Measurements from ENCODE around the gene MAB21L2.

Gene MAB21L2

GRCh38 chr4:150588316-150588715, 6.4 kb downstream of the MAB21L2 start:
- Histone ChIP-seq H3K27me3 (ENCODE audit: control insufficient read depth, insufficient read depth, low read length) (peaks cover 27% of the 10 kb centered on the region), H3K9ac (ENCODE audit: low read depth, low read length) (no peak overlapping the region), H3K9me3 (ENCODE audit: control insufficient read depth, insufficient read depth, low read length) (no peaks in the 10 kb centered on the region), H3K4me3 (ENCODE audit: low read depth, low read length) (no peak overlapping the region), H3K4me1 (ENCODE audit: control insufficient read depth, insufficient read depth, low read length) (peaks cover 9% of the 10 kb centered on the region), H3K36me3 (ENCODE audit: control insufficient read depth, insufficient read depth, low read length) (no peaks in the 10 kb centered on the region)

DNA sequence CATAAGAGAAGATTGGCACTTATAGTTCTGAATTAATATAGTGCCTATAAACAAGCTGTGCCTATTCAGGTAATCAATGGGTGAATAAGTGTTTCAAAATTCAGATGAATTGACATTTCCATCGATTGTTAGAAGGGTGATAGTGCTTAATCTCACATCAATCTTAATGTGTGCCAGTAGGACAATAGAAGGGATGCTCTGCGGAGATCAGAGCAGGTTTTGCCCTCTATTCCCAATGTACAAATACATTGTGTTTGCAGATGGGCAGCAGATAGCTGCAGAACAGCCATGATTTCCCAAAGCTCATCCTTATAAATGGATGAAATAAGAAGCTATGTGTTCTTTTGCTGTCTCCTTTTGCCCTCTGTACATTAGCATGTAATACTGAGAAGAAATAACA, 7.2 kb downstream of the MAB21L2 start:
- Histone ChIP-seq H3K4me3 (ENCODE audit: low read depth, low read length) (no peak overlapping the region), H3K27me3 (ENCODE audit: control insufficient read depth, insufficient read depth, low read length) (peaks cover 18% of the 10 kb centered on the region), H3K9me3 (ENCODE audit: control insufficient read depth, insufficient read depth, low read length) (no peaks in the 10 kb centered on the region), H3K4me1 (ENCODE audit: control insufficient read depth, insufficient read depth, low read length) (peaks cover 9% of the 10 kb centered on the region), H3K36me3 (ENCODE audit: control insufficient read depth, insufficient read depth, low read length) (no peaks in the 10 kb centered on the region), H3K9ac (ENCODE audit: low read depth, low read length) (no peak overlapping the region)

DNA sequence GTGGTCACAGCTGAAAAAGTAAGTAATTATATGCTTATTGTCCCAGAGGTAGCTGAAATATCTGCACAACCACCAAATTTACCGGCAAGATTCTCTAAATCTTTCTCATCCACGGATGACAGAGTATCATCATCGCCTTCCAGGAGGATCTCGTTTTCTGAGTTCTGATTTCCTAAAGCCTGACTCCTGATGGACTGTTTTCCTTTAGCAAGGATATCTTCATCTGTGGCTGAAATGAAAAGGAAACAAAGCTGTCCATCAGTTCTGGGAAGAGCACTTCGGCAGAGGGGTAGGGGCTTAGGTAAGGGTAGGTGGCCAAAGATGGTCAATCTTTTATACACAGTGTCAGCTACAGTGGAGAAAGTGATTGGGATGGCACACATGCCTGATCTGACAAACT, 8.7 kb downstream of the MAB21L2 start:
- no peaks in the 10 kb centered on the region for H3K9me3 ChIP-seq (ENCODE audit: control insufficient read depth, insufficient read depth, low read length)
- H3K4me3 ChIP-seq (ENCODE audit: low read depth, low read length): no peak overlapping the region
- peaks cover 9% of the 10 kb centered on the region for H3K4me1 ChIP-seq (ENCODE audit: control insufficient read depth, insufficient read depth, low read length)
- peaks cover 6% of the 10 kb centered on the region for H3K27me3 ChIP-seq (ENCODE audit: control insufficient read depth, insufficient read depth, low read length)
- H3K36me3 ChIP-seq (ENCODE audit: control insufficient read depth, insufficient read depth, low read length): no peaks in the 10 kb centered on the region
- no peak overlapping the region for H3K9ac ChIP-seq (ENCODE audit: low read depth, low read length)

DNA sequence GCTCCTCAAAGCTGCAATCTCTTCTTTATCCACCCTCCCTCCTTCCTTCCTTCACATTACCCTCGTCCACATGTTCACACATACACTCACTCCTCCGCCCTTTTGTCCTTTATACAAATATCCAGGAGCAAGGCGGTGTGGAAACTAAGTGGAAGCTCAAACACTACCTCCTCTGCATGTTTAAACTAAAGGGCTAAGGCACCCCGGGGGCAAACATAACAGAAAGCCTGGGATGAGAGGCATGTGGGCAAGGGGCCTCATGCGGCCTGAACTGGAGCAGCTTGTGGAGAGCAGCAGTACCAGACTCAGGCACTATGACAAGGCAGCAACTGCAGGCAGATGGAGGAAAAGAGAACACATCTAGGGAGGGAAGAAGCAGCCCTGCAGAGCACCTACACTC, 9.5 kb downstream of the MAB21L2 start:
- H3K4me1 ChIP-seq (ENCODE audit: control insufficient read depth, insufficient read depth, low read length): peaks cover 9% of the 10 kb centered on the region
- H3K27me3 ChIP-seq (ENCODE audit: control insufficient read depth, insufficient read depth, low read length): no peaks in the 10 kb centered on the region
- H3K9ac ChIP-seq (ENCODE audit: low read depth, low read length): no peak overlapping the region
- peak overlapping the region; percentile 9 for H3K4me3 ChIP-seq (ENCODE audit: low read depth, low read length)
- H3K9me3 ChIP-seq (ENCODE audit: control insufficient read depth, insufficient read depth, low read length): no peaks in the 10 kb centered on the region
- H3K36me3 ChIP-seq (ENCODE audit: control insufficient read depth, insufficient read depth, low read length): no peaks in the 10 kb centered on the region

- no peaks in the 10 kb centered on the region for H3K27me3 ChIP-seq (ENCODE audit: control insufficient read depth, insufficient read depth, low read length)
- peaks cover 9% of the 10 kb centered on the region for H3K4me1 ChIP-seq (ENCODE audit: control insufficient read depth, insufficient read depth, low read length)
- peak overlapping the region; percentile 9 for H3K4me3 ChIP-seq (ENCODE audit: low read depth, low read length)
- H3K9me3 ChIP-seq (ENCODE audit: control insufficient read depth, insufficient read depth, low read length): no peaks in the 10 kb centered on the region
- no peak overlapping the region for H3K9ac ChIP-seq (ENCODE audit: low read depth, low read length)
- H3K36me3 ChIP-seq (ENCODE audit: control insufficient read depth, insufficient read depth, low read length): no peaks in the 10 kb centered on the region
Observed at GRCh38 chr4:150591904-150592303, 10.0 kb downstream of the MAB21L2 start.

GRCh38 chr4:150593996-150594395, 12.0 kb downstream of the MAB21L2 start:
- no peaks in the 10 kb centered on the region for H3K27me3 ChIP-seq (ENCODE audit: control insufficient read depth, insufficient read depth, low read length)
- H3K4me3 ChIP-seq (ENCODE audit: low read depth, low read length): no peak overlapping the region
- H3K36me3 ChIP-seq (ENCODE audit: control insufficient read depth, insufficient read depth, low read length): no peaks in the 10 kb centered on the region
- no peaks in the 10 kb centered on the region for H3K9me3 ChIP-seq (ENCODE audit: control insufficient read depth, insufficient read depth, low read length)
- peaks cover 9% of the 10 kb centered on the region for H3K4me1 ChIP-seq (ENCODE audit: control insufficient read depth, insufficient read depth, low read length)
- H3K9ac ChIP-seq (ENCODE audit: low read depth, low read length): no peak overlapping the region

DNA sequence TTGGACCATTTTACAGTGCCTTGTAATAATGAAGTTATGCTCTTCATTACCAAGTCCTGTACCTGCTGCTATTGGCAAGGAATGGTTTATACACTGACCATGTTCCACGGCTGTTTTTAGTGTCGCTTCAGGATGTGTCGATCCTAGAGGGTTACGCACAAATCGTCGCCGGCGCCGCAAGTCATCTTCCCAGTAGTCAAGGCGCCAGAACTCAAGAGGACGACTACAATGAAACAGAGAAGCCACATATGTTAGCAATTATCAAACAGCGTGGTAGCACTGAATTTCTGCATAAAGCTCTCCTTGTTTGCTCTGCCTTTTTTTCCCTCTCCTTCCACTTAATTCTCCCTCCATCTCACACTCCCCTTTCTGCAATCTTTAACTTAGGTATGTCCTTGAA, 17.0 kb downstream of the MAB21L2 start:
- Histone ChIP-seq H3K27me3 (ENCODE audit: control insufficient read depth, insufficient read depth, low read length) (no peaks in the 10 kb centered on the region), H3K36me3 (ENCODE audit: control insufficient read depth, insufficient read depth, low read length) (no peaks in the 10 kb centered on the region), H3K4me1 (ENCODE audit: control insufficient read depth, insufficient read depth, low read length) (no peaks in the 10 kb centered on the region), H3K9me3 (ENCODE audit: control insufficient read depth, insufficient read depth, low read length) (no peaks in the 10 kb centered on the region), H3K9ac (ENCODE audit: low read depth, low read length) (no peak overlapping the region), H3K4me3 (ENCODE audit: low read depth, low read length) (no peak overlapping the region)

DNA sequence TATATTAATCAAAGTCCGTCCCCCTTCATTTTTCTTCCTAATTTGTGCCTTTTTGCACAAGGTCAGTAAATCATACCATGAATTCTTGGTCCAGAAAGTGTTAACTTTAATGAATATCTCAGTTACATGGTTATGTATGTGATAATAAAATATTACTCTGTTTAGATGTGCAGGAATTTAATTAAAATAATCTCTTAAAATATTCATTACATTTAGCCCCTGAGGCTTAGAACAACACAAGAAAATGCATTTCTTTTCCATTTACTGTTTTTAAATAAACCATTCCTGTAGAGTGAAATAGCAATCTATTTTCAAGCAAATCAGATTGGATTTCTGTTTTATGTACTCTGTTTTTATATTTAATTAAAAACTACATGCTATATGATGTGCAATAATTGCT, 17.6 kb downstream of the MAB21L2 start:
- Histone ChIP-seq H3K9ac (ENCODE audit: low read depth, low read length) (no peak overlapping the region), H3K27me3 (ENCODE audit: control insufficient read depth, insufficient read depth, low read length) (no peaks in the 10 kb centered on the region), H3K9me3 (ENCODE audit: control insufficient read depth, insufficient read depth, low read length) (no peaks in the 10 kb centered on the region), H3K4me1 (ENCODE audit: control insufficient read depth, insufficient read depth, low read length) (no peaks in the 10 kb centered on the region), H3K36me3 (ENCODE audit: control insufficient read depth, insufficient read depth, low read length) (no peaks in the 10 kb centered on the region), H3K4me3 (ENCODE audit: low read depth, low read length) (no peak overlapping the region)

GRCh38 chr4:150600812-150601445, 19.0 kb downstream of the MAB21L2 start:
- no peak overlapping the region for H3K4me3 ChIP-seq (ENCODE audit: low read depth, low read length)

DNA sequence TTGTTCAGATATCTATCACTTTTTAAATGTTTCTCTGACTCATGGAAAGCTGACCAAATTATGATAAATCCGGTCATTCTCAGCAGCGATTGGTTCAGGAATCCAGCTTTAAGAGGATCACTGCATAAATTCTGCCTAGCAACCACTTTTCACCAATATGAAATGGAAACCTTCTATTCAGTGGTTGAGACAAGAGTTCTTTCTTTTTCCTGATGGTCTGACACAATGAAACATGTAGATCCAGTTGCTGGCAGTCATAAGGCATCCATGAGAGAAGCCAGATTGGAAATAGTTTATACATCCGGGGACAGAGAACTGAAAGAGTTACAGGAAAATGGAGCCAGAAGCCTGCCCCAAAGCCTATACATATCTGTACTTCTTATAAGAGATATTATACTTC, 27.2 kb downstream of the MAB21L2 start:
- no peaks in the 10 kb centered on the region for H3K4me1 ChIP-seq (ENCODE audit: control insufficient read depth, insufficient read depth, low read length)
- H3K36me3 ChIP-seq (ENCODE audit: control insufficient read depth, insufficient read depth, low read length): no peaks in the 10 kb centered on the region
- H3K4me3 ChIP-seq (ENCODE audit: low read depth, low read length): no peak overlapping the region
- H3K9me3 ChIP-seq (ENCODE audit: control insufficient read depth, insufficient read depth, low read length): no peaks in the 10 kb centered on the region
- no peaks in the 10 kb centered on the region for H3K27me3 ChIP-seq (ENCODE audit: control insufficient read depth, insufficient read depth, low read length)
- H3K9ac ChIP-seq (ENCODE audit: low read depth, low read length): no peak overlapping the region

More at GRCh38 chr4:150600812-150601445, 19.0 kb downstream of the MAB21L2 start:
- no peaks in the 10 kb centered on the region for H3K4me1 ChIP-seq (ENCODE audit: control insufficient read depth, insufficient read depth, low read length)
- no peaks in the 10 kb centered on the region for H3K27me3 ChIP-seq (ENCODE audit: control insufficient read depth, insufficient read depth, low read length)
- H3K9me3 ChIP-seq (ENCODE audit: control insufficient read depth, insufficient read depth, low read length): no peaks in the 10 kb centered on the region
- H3K36me3 ChIP-seq (ENCODE audit: control insufficient read depth, insufficient read depth, low read length): no peaks in the 10 kb centered on the region
- H3K9ac ChIP-seq (ENCODE audit: low read depth, low read length): no peak overlapping the region

DNA sequence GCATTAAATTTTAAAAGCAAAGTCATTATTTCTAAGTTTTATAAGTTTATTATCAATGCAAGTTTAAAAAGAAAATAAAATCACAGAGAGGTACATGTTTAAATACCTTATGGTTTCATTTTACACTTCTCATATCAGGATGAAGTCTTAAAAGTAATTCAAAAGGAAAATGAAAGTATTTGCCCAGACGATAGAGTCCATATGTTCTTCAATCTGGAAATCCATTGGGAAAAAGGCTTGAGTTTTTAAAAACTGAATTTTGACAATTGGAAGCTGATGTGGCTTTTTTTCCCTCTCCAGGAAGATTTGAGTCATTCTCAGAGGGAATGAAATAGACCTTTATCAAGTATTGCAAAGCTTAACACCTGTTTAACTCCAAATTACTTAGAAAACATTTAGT, 37.1 kb downstream of the MAB21L2 start:
- peaks cover 5% of the 10 kb centered on the region for H3K4me1 ChIP-seq (ENCODE audit: control insufficient read depth, insufficient read depth, low read length)
- no peaks in the 10 kb centered on the region for H3K27me3 ChIP-seq (ENCODE audit: control insufficient read depth, insufficient read depth, low read length)
- no peaks in the 10 kb centered on the region for H3K36me3 ChIP-seq (ENCODE audit: control insufficient read depth, insufficient read depth, low read length)
- H3K9me3 ChIP-seq (ENCODE audit: control insufficient read depth, insufficient read depth, low read length): no peaks in the 10 kb centered on the region
- H3K4me3 ChIP-seq (ENCODE audit: low read depth, low read length): no peak overlapping the region
- H3K9ac ChIP-seq (ENCODE audit: low read depth, low read length): no peak overlapping the region

DNA sequence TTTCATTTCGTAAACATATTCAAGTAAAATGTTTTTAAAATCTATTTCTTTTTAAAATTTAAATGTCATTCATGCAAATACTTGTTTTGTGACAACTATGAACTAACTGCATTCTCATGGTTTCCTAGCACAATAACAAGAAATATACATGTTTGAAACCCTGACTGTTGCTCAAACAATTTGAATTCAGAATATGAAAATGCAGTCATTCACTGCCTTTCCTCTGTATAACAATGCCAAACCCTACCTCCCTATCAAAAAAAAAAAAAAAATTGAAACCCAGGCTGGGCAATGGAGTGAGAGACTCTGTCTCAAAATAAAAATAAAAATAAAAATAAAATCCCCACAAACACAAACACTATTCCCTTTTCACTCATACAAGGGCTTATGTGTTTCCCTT, 42.1 kb downstream of the MAB21L2 start:
- Histone ChIP-seq H3K9me3 (ENCODE audit: control insufficient read depth, insufficient read depth, low read length) (no peaks in the 10 kb centered on the region), H3K4me3 (ENCODE audit: low read depth, low read length) (no peak overlapping the region), H3K4me1 (ENCODE audit: control insufficient read depth, insufficient read depth, low read length) (peaks cover 5% of the 10 kb centered on the region), H3K27me3 (ENCODE audit: control insufficient read depth, insufficient read depth, low read length) (no peaks in the 10 kb centered on the region), H3K36me3 (ENCODE audit: control insufficient read depth, insufficient read depth, low read length) (no peaks in the 10 kb centered on the region), H3K9ac (ENCODE audit: low read depth, low read length) (no peak overlapping the region)

Measured in iPS-15b (cell line).